Umbilical cord (tissue), 2 donors: ENCODE results near the gene KRTAP13-4. TPM values are rescaled to one million over a fixed set of nuclear protein-coding genes. Genes with fewer than 3 reads are reported as not detected.

Experiments used
- DNase-seq: peaks from one replicate; pipeline ENCODE4 v3.0.0-alpha.2; 2015; ENCODE audit warnings: low spot score
- total RNA-seq: library from RNA; depleted of rRNA; stranded (reverse); fragments of >200 nt; gene quantifications from one replicate; pipeline ENCODE4 v1.2.3, GENCODE V29; 2014; ENCODE audit warnings: low replicate concordance; ENCODE audit not compliant: insufficient read depth

The KRTAP13-4 gene, protein sequence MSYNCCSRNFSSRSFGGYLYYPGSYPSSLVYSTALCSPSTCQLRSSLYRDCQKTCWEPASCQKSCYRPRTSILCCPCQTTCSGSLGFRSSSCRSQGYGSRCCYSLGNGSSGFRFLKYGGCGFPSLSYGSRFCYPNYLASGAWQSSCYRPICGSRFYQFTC
- total RNA-seq, result 3.4 TPM

DNA sequence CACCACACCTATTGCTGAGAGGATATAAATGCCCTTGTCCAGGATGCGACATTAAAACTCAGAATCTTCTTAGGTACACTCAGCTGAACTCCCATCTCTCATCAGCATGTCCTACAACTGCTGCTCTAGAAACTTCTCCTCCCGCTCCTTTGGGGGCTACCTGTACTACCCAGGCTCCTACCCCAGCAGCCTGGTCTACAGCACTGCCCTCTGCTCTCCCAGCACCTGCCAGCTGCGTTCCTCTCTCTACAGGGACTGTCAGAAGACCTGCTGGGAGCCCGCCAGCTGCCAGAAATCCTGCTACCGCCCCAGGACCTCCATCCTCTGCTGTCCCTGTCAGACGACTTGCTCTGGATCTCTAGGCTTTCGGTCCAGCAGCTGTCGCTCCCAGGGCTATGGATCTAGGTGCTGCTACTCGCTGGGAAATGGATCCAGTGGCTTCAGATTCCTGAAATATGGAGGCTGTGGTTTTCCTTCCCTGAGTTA is at the start of gene KRTAP13-4:
TSS of gene KRTAP13-4 (plus strand) at position 51 of the 486 bp plus-strand sequence. CDS start at position 107, 56 bp downstream.
- no peak for DNase-seq

DNA sequence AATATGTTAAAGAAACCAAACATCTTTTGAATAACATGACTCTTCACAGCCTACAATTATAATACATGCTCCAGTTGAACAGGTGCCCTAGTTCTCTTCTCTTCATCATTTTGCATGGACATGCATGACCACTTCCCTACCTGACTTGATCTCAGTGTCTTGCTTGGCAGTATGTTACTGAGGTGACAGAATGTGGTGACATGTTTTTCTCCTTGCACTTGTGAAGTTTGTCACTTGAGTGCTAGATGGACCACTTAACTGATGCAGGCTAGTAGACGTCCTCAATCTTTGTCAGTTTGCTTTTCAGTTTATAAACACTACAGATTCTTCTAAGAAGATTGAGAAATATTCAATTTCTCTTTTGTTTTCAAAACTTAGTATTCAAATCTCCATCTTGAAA is 47.8 kb upstream of the KRTAP13-4 start:
- no peak for DNase-seq

DNA sequence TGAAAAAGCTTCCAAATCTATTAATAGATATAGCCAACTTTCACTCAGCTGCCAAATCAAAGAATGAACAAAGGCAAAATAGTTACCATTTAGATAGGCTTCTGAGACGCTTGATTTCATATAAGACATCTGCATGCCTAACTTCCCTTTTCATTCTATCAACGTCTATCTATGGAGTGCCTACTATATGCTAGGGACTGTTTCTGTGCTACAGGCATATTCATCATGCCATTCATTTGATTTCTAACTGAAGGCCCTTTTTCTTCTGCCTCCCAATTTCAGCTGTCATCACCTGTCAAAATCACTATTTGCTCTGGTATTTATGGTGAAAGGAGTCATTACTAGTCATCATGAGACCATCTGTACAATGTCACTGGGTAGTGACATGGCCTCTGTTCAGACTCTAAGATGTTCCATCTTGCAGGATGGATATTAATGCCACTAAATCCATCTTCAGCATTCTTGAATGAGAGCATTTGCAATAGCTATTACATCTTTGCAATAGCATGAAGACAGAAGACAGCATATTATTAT is 38.5 kb upstream of the KRTAP13-4 start:
- peak; percentile 8 for DNase-seq

DNA sequence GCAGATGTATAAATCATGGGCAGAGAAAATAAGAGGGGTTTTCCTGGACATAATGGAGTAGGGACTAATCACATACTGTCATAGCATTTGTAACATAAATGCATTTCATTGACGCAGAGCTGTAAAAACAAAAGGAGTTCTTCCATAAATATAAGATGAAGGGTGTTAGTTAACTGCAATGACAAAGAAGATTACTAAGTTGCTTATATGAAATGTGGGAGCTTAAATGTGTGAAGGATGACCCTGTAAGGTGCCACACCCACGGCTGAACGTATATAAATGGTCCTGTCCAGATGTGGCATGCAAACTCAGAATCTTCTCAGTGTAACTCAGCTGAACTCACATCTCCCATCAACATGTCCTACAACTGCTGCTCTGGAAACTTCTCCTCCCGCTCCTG is 34.3 kb upstream of the KRTAP13-4 start, which contains the start of gene KRTAP13-1:
TSS of gene KRTAP13-1 (plus strand) at position 301 of the 400 bp plus-strand sequence. CDS start at position 357, 56 bp downstream.
- DNase-seq, result no peak

DNA sequence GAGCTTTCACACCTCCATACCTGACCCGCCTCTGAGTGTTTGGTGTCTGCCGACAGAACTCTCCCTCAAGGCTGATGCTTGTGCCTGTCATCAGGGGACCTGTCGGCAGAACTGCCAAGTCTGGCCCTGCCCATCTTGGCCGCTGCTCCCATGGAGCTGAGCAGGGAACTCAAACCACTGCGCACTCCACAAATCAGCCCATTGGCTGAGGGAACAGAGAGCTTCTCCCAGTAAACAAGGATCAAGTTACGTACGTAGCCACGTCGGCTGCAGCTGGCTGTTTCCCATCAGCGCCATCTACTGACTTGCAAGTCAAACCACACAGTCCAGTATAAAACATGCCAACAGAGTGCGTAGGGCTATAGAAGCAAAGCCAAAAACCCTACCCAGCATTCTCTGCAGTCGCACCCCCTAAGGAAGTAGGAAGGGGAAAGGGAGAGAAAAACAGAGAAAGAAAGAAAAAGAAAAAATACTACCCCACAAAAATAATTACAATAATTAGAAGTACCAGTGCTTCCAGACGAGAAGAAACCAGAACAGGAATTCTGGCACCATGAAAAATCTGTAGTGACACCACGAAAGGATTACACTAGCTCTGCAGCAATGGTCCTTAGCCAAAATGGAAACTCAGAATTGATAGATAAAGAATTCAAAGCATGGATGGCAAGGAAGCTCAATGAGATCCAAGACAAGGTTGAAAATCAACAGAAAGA is 21.1 kb upstream of the KRTAP13-4 start:
- DNase-seq, result peak; percentile 6

- no peak for DNase-seq
Measured at GRCh38 chr21:30415993-30416392, 14.0 kb upstream of the KRTAP13-4 start.

DNA sequence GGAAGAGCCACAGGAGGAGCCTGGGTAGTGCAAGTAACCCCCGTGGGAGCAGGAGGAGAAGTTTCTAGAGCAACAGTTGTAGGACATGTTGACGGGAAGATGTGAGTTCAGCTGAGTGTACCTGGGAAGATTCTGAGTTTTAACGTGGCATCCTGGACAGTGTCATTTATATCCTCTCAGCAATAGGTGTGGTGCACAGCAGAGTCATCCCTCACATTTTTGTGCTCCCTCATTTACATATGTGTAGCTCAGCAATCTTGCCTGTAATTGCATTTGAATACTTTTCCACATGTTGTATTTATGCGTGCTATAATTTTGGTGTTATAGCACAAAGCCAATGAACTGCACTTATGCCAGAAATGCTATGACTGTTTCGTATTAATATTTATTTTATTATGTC is 4.2 kb upstream of the KRTAP13-4 start, which contains the start of gene KRTAP13-3:
TSS of gene KRTAP13-3 (minus strand) at position 101 of the 400 bp plus-strand sequence. CDS start at position 87, 14 bp downstream.
- no peak for DNase-seq

DNA sequence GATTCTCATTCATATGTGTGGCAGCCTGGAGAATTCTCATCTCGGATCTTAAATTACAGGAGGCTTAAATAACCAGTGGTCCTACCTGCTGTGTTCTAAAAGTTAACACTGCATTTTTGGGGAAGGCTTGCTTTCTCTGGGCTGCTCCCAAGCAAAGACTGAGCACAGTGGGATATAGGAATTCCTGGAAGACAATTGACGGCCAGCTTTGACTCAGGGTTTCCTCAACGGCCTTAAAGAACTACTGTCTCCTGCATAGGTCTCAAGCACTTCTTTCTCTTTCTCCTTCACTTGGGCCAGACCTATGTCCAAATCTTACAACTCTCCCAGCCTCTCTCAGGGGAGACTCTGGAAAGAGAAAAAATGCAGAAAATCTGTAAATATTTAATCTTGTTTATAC is 3.3 kb upstream of the KRTAP13-4 start:
- DNase-seq, result no peak

- peak; percentile 15 for DNase-seq
Measured at GRCh38 chr21:30434033-30434631, 4.1 kb downstream of the KRTAP13-4 start.

DNA sequence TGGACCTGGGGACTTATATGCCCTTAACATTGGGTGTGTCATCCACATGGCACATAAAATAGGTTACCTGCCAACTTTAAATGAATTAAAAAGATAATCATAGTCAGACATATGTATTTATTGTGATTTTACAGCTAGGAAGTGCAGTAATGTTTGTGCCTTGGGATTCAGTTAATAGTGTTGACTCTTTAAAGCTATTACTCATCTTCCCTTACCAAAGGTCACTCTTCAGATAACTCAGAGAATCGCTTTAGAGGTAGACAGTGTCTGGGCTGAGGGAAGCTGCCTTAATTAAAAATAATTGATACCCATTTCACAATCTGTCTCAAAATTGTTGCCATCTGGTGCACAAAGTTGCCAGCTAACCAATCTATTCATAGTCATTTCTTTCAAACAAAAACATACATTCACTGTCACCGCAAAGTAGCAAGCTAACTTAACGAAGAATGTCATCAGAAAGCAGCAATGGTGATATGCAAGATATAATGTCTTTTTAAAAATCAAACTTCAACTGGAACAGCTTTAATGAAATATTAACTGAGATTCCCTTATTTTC is 7.1 kb downstream of the KRTAP13-4 start:
- DNase-seq, result no peak

- no peak for DNase-seq
Measured at GRCh38 chr21:30439975-30440374, 10.0 kb downstream of the KRTAP13-4 start, which contains the start of gene KRTAP15-1. Gene KRTAP15-1, plus strand, starts transcription at chr21:30440275. Its CDS starts 53 bp downstream, at chr21:30440328.

- no peak for DNase-seq
Measured at GRCh38 chr21:30443226-30443625, 13.2 kb downstream of the KRTAP13-4 start.

GRCh38 chr21:30444204-30444603 is 14.2 kb downstream of the KRTAP13-4 start:
- DNase-seq, result no peak

DNA sequence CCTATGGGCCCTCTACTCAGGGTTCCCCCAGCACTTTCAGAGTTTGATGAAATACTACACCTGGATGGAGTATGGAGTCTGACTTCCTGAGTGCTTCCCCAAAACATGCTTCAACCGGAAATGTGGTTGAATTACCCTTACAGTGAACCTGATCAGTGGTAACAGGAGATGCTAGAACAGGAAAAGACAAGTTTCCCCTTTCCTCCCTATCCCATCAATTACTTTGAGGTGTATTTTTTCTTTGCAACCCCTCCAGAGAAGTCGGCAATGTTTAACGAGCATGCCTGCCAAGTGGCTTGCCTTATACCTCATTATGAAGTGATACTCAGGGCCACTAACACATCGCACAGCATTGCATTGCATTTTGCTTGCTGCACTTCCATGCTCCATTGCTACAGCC is 17.0 kb downstream of the KRTAP13-4 start:
- DNase-seq, result no peak

GRCh38 chr21:30448514-30448913 is 18.5 kb downstream of the KRTAP13-4 start:
- DNase-seq, result no peak

DNA sequence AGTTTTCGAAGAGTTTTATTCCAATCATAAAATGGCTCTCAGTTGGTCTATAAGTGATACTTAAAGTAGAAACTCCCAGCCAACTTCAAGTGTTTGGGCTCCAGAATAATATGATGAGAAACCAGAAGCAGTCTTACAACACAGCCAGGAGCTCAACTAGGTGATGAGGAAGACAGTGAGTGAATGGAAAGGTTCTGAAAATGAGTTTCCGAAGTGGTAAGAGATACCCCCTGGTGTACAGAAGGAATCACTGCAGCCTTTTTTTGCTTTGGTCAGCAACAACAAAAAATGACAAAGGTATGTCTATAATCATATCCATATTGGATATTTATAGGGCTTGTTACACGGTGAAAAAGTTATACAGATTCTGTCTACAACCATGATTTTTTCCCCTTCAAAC is 33.7 kb downstream of the KRTAP13-4 start:
- DNase-seq, result no peak

- no peak for DNase-seq
Measured at GRCh38 chr21:30468900-30469714, 39.1 kb downstream of the KRTAP13-4 start.

- DNase-seq, result peak; percentile 53
Measured at GRCh38 chr21:30478004-30478403, 48.0 kb downstream of the KRTAP13-4 start.

DNA sequence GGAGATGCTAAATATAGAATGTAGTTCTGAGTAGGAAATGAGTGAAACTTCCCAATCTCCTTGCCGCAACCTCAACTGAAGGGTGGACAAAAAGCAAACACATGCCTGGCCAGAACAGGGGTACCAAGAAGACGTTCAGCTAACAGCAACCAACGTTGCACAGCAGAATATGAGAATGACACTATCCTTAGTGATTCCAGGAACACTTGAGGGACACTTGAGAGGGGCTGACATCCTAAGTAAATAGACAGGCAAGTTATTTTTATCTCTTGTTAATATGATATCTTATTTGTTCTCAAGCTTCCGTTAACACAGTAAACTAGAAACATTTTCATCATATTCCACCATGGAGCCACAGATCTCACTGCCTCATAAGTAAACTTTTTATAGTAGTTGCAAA is 49.2 kb downstream of the KRTAP13-4 start:
- no peak for DNase-seq

- DNase-seq, result no peak
Measured at GRCh38 chr21:30480145-30480544, 50.1 kb downstream of the KRTAP13-4 start, which contains the start of gene KRTAP19-1. Gene KRTAP19-1, minus strand, starts transcription at chr21:30480367. Its CDS starts 50 bp downstream, at chr21:30480317.
